Central memory CD8-positive, alpha-beta T cell (primary cell): ENCODE results near the gene SEMA4D.
"Not testable (repeated sequence)": the region's sequence is repeated elsewhere in the genome, so short reads cannot be mapped to it uniquely, and the experiment has no call there.

Experiments used
- ATAC-seq: fragments of 150-1000 bp; cut with Tn5 transposase; replicated peaks from 2 replicates; pipeline ENCODE4 v1.10.0; 2022; ENCODE audit warnings: mild to moderate bottlenecking, moderate FRiP score, moderate number of reproducible peaks; ENCODE audit not compliant: poor library complexity, severe bottlenecking; ENCODE audit errors: extremely low read depth
- DNase-seq, 2 donors: peaks; one replicate each; pipeline ENCODE4 v3.0.0; 2021; ENCODE audit warnings: low spot score in 2 of 2
- H3K27ac Mint-ChIP-seq: one replicate; pipeline ENCODE4 v1.8.0; 2022; ENCODE audit warnings: low read depth, mild to moderate bottlenecking, moderate library complexity, mixed read lengths
- H3K27me3 Mint-ChIP-seq: one replicate; pipeline ENCODE4 v1.8.0; 2022; ENCODE audit warnings: mixed read lengths
- H3K36me3 Mint-ChIP-seq: one replicate; pipeline ENCODE4 v1.8.0; 2022; ENCODE audit warnings: mild to moderate bottlenecking, moderate library complexity, mixed read lengths; ENCODE audit not compliant: insufficient read depth
- H3K4me1 Mint-ChIP-seq: one replicate; pipeline ENCODE4 v1.8.0; 2022; ENCODE audit warnings: mixed read lengths
- H3K4me3 Mint-ChIP-seq: one replicate; pipeline ENCODE4 v1.8.0; 2022; ENCODE audit warnings: mild to moderate bottlenecking, moderate library complexity, mixed read lengths
- H3K9me3 Mint-ChIP-seq: one replicate; pipeline ENCODE4 v1.8.0; 2022; ENCODE audit warnings: mixed read lengths

Gene SEMA4D

GRCh38 chr9:89372230-89372816, 125.6 kb downstream of the SEMA4D start:
- Mint-ChIP-seq H3K27ac (peak overlapping the region; percentile 94), H3K4me3 (peak overlapping the region; percentile 32), H3K36me3 (peaks cover 29% of the 10 kb centered on the region), H3K9me3 (no peaks in the 10 kb centered on the region), H3K4me1 (peaks cover 30% of the 10 kb centered on the region), H3K27me3 (no peaks in the 10 kb centered on the region)
- ATAC-seq (peak; percentile 64), DNase-seq (peak in 1 of 2 donors; percentile 39)

GRCh38 chr9:89371791-89372190, 126.1 kb downstream of the SEMA4D start:
- DNase-seq, H3K27me3 Mint-ChIP-seq, H3K9me3 Mint-ChIP-seq, ATAC-seq: not testable (repeated sequence)
- Mint-ChIP-seq H3K27ac (peak overlapping the region; percentile 94), H3K4me3 (peak overlapping the region; percentile 32), H3K4me1 (peaks cover 26% of the 10 kb centered on the region), H3K36me3 (peaks cover 29% of the 10 kb centered on the region)

GRCh38 chr9:89370593-89370992, 127.3 kb downstream of the SEMA4D start:
- no peaks in the 10 kb centered on the region for H3K9me3 Mint-ChIP-seq
- no peak overlapping the region for H3K4me3 Mint-ChIP-seq
- DNase-seq (no peak), ATAC-seq (no peak)
- peaks cover 16% of the 10 kb centered on the region for H3K4me1 Mint-ChIP-seq
- no peak overlapping the region for H3K27ac Mint-ChIP-seq
- no peaks in the 10 kb centered on the region for H3K27me3 Mint-ChIP-seq
- peaks cover 23% of the 10 kb centered on the region for H3K36me3 Mint-ChIP-seq

- Mint-ChIP-seq H3K9me3 (no peaks in the 10 kb centered on the region), H3K4me1 (peaks cover 18% of the 10 kb centered on the region), H3K4me3 (no peak overlapping the region), H3K27me3 (no peaks in the 10 kb centered on the region), H3K27ac (no peak overlapping the region), H3K36me3 (peaks cover 17% of the 10 kb centered on the region)
- DNase-seq (no peak), ATAC-seq (no peak)
These were observed 128.9 kb downstream of the SEMA4D start for GRCh38 chr9:89368978-89369377.

- H3K27ac Mint-ChIP-seq: no peak overlapping the region
- DNase-seq (no peak), ATAC-seq (no peak)
- no peak overlapping the region for H3K4me3 Mint-ChIP-seq
- H3K27me3 Mint-ChIP-seq: no peaks in the 10 kb centered on the region
- H3K36me3 Mint-ChIP-seq: peaks cover 18% of the 10 kb centered on the region
- no peaks in the 10 kb centered on the region for H3K9me3 Mint-ChIP-seq
- peaks cover 18% of the 10 kb centered on the region for H3K4me1 Mint-ChIP-seq
These were observed 129.4 kb downstream of the SEMA4D start for GRCh38 chr9:89368550-89368949.

- Mint-ChIP-seq H3K4me3 (no peak overlapping the region), H3K9me3 (no peaks in the 10 kb centered on the region), H3K4me1 (peaks cover 13% of the 10 kb centered on the region), H3K27ac (no peak overlapping the region), H3K36me3 (peaks cover 21% of the 10 kb centered on the region), H3K27me3 (no peaks in the 10 kb centered on the region)
- ATAC-seq (no peak), DNase-seq (no peak)
These were observed 130.0 kb downstream of the SEMA4D start for GRCh38 chr9:89367726-89368437.

GRCh38 chr9:89367281-89367680, 130.6 kb downstream of the SEMA4D start:
- DNase-seq (no peak), ATAC-seq (no peak)
- H3K9me3 Mint-ChIP-seq: no peaks in the 10 kb centered on the region
- H3K27me3 Mint-ChIP-seq: no peaks in the 10 kb centered on the region
- H3K4me1 Mint-ChIP-seq: peaks cover 13% of the 10 kb centered on the region
- H3K4me3 Mint-ChIP-seq: no peak overlapping the region
- H3K27ac Mint-ChIP-seq: no peak overlapping the region
- peaks cover 21% of the 10 kb centered on the region for H3K36me3 Mint-ChIP-seq

GRCh38 chr9:89366711-89367110, 131.2 kb downstream of the SEMA4D start:
- ATAC-seq (no peak), DNase-seq (no peak)
- H3K9me3 Mint-ChIP-seq: no peaks in the 10 kb centered on the region
- H3K4me3 Mint-ChIP-seq: no peak overlapping the region
- no peak overlapping the region for H3K27ac Mint-ChIP-seq
- no peaks in the 10 kb centered on the region for H3K27me3 Mint-ChIP-seq
- H3K36me3 Mint-ChIP-seq: peaks cover 23% of the 10 kb centered on the region
- peaks cover 13% of the 10 kb centered on the region for H3K4me1 Mint-ChIP-seq

- H3K4me3 Mint-ChIP-seq: no peak overlapping the region
- no peaks in the 10 kb centered on the region for H3K27me3 Mint-ChIP-seq
- no peak overlapping the region for H3K27ac Mint-ChIP-seq
- H3K9me3 Mint-ChIP-seq: no peaks in the 10 kb centered on the region
- H3K36me3 Mint-ChIP-seq: peaks cover 35% of the 10 kb centered on the region
- peaks cover 13% of the 10 kb centered on the region for H3K4me1 Mint-ChIP-seq
- DNase-seq (no peak), ATAC-seq (no peak)
These were observed 132.4 kb downstream of the SEMA4D start for GRCh38 chr9:89365532-89365912.

GRCh38 chr9:89364666-89365531, 133.0 kb downstream of the SEMA4D start:
- H3K27ac Mint-ChIP-seq: no peak overlapping the region
- no peak for DNase-seq
- H3K27me3 Mint-ChIP-seq: no peaks in the 10 kb centered on the region
- ATAC-seq: no peak
- no peak overlapping the region for H3K4me3 Mint-ChIP-seq
- H3K4me1 Mint-ChIP-seq: peaks cover 13% of the 10 kb centered on the region
- H3K36me3 Mint-ChIP-seq: peaks cover 40% of the 10 kb centered on the region
- H3K9me3 Mint-ChIP-seq: no peaks in the 10 kb centered on the region

- H3K9me3 Mint-ChIP-seq: no peaks in the 10 kb centered on the region
- ATAC-seq: no peak
- no peak overlapping the region for H3K4me3 Mint-ChIP-seq
- no peaks in the 10 kb centered on the region for H3K27me3 Mint-ChIP-seq
- no peak for DNase-seq
- no peak overlapping the region for H3K27ac Mint-ChIP-seq
- H3K4me1 Mint-ChIP-seq: peaks cover 13% of the 10 kb centered on the region
- peaks cover 46% of the 10 kb centered on the region for H3K36me3 Mint-ChIP-seq
These were observed 133.8 kb downstream of the SEMA4D start for GRCh38 chr9:89363921-89364665.

- Mint-ChIP-seq H3K9me3 (no peaks in the 10 kb centered on the region), H3K27ac (peak overlapping the region; percentile 73), H3K36me3 (peaks cover 50% of the 10 kb centered on the region), H3K27me3 (no peaks in the 10 kb centered on the region), H3K4me1 (peaks cover 9% of the 10 kb centered on the region), H3K4me3 (peak overlapping the region; percentile 23)
- DNase-seq (no peak), ATAC-seq (no peak)
These were observed 134.6 kb downstream of the SEMA4D start for GRCh38 chr9:89363311-89363670.
